GM19035 (cell line): ENCODE results near the gene CDH13.

ENCODE experiments used
- ATAC-seq: cut with Tn5 transposase; IDR thresholded peaks from one replicate; pipeline ENCODE4 v1.9.1; 2021; ENCODE audit not compliant: unreplicated experiment

CDH13 gene

GRCh38 chr16:83211711-83212110 is 584.9 kb downstream of the CDH13 start:
- no peak for ATAC-seq

DNA sequence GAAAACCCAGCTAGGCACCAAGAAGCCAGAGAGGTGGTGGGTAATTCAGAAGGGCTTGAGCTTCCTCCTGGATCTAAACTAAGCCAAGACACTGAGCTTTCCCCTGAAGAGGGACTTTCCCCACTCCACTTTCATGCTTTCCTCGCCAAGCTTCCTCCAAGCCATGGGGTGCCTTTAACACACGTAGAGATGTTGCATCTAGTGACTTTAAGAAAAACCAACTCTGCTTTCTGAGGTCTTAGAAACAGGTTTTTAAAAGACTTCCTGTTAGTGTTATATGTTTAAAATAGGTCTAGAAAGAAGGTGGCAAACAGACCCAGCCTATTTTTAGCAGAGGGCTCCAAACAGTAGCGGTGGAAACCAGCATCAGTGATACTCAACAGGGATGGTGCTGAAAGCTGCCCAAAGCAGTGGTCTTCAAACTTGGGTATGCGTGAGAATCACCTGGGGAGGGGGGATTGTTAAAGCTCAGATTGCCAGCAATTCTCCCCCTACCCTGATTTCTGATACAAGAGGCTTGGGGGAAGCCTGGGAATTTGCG is 585.6 kb downstream of the CDH13 start:
- no peak for ATAC-seq

DNA sequence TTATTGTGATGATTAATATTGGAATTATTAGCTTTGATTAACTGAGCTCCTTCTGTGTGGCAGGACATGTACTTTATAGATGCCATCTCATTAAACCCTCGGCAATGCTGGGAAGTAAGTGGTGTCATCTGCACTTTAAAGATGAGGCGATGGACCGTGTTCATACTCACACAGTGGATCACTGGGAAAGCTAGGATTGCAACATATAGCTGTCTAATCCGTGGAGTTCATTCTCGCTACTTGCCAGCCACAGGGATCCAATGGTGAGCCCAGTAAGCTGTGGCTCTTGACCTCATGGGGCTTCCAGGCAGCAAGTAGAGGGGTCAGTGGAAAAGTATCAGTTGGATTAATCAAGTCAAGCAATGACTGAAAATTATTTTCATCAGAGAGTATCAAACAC is 587.9 kb downstream of the CDH13 start:
- no peak for ATAC-seq

DNA sequence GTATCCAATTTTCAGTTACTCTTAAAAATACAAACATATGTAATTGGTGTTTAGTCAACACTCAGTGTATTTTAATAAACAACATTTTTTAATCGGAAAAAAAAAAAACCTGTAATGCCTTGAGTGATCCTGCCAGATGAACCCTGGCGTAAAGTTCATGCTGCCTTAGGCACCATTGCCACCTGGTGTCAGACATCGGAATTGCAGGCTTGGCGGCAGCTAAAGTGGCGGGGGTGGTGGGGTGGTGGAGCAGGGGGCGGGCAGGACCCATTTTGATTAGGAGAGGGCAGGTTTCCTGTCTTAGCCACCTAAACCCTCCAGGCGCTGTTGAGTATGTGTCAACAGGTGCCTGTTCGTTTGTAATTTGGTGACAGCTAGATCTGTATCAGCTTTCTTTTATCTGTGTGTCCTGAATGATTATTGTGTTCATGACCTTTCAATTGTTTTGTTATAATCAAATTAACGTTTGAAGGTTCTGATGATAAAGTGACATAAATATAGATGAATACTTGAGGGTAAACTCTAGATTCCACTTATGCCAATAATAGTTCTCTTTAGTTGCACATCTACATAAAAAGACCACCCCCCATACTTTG is 588.7 kb downstream of the CDH13 start:
- no peak for ATAC-seq

DNA sequence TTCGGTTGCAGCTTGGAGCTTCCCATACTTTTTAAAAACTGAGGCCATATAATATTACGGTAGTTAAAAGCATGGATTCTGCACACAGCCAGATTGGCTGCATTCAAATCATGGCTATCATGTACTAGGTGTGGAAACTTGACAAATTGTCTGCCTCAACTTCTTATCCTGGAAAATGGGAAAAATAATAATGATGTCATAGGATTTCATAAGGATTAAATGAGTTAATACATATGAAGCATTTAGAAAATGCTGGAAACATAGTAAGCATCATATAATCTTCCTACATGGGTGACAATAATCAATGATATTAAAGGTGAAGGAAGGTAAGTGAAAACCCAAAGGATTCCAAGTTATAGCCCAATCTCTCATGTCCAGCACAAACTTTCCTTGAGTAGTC is 592.5 kb downstream of the CDH13 start:
- ATAC-seq: no peak

GRCh38 chr16:83220066-83220465 is 593.3 kb downstream of the CDH13 start:
- no peak for ATAC-seq

- ATAC-seq: no peak
Measured at GRCh38 chr16:83224642-83225041, 597.9 kb downstream of the CDH13 start.

DNA sequence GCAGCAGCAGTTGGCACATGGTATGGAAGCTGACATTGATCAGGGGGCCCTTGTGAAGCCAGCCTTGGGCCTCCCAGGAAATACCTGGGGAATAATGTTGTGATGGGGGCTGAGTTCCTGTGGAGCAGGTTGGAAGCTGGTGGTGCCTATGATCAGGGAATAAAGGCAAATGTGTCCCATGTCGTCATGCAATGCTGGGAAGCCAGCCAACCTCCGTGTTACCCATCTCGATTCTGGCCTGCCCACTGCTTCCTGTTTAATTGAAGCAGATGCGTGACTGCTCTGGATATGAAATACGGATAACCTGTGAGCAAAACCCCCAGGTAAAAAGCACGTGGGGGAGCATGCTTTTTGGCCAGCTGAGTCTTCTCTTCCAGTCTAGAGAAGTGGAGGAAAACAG is 600.6 kb downstream of the CDH13 start:
- ATAC-seq: no peak

DNA sequence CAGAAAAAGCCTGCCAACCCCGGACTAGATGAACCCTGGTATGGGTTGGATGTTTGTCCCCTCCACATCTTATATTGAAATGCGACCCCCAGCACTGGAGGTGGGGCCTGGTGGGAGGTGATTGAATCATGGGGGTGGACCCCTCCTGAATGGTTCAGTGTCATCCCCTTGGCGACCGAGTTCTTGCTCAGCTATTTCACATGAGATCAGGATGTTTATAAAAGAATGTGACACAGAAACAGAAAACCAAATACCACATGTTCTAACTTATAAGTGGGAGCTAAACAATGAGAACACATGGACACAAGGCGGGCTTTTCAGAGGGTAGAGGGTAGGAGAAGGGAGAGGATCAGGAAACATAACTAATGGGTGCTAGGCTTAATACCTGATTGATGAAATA is 605.0 kb downstream of the CDH13 start:
- no peak for ATAC-seq

DNA sequence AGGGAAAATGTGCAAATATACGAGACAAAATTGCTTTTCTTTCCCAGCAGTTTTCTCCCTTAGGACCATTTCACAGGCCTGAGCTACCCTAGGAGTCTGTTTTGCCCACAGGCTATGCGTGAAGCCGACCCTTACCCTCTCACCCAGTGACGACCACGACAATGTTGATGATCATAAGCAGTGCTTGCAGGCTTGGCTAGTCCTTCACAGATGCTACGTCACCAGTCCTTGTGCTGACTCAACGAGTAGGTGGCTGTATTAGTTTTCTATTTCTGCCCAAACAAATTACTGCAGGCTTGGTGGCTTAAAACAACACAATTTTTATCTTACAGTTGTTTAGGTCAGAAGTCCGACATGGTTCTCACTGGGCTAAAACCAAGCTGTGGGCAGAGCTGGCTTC is 606.4 kb downstream of the CDH13 start:
- ATAC-seq: no peak

DNA sequence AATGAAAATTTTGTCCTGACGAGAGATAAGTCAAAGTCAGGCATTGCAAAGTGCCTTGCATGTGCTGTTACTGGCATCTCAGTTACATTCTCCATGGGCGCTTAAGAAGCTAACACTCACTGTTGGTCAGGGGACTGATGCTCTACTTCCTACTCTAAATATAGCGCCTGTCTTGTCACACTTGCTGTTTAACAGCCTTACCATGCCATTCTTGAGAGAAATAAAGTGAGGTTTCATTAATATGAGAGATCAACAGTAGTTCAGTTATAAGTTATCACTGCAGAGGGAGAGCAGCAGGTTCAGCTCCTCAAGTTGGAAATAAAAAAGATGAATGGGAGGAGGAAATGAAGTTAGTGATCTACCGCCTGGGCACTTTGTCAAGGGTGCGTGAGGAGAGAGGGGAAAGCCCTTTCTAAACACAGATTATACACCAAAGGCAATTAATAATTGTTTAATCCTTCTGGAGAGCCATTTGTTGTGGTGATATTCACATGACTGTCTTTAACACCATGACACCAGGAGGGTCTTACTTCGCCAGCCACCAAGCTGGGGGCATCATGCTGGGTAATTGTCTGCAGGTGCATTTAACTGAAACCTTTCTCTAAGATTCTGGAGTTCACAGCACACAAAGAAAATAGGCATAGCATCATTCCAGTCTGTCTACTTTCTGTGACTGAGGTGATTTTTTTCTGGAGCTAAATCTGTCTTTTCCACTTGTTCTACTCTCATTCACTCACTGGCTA is 612.4 kb downstream of the CDH13 start:
- ATAC-seq: no peak

- no peak for ATAC-seq
Measured at GRCh38 chr16:83244057-83244456, 617.3 kb downstream of the CDH13 start.

- no peak for ATAC-seq
Measured at GRCh38 chr16:83245061-83245460, 618.3 kb downstream of the CDH13 start.

DNA sequence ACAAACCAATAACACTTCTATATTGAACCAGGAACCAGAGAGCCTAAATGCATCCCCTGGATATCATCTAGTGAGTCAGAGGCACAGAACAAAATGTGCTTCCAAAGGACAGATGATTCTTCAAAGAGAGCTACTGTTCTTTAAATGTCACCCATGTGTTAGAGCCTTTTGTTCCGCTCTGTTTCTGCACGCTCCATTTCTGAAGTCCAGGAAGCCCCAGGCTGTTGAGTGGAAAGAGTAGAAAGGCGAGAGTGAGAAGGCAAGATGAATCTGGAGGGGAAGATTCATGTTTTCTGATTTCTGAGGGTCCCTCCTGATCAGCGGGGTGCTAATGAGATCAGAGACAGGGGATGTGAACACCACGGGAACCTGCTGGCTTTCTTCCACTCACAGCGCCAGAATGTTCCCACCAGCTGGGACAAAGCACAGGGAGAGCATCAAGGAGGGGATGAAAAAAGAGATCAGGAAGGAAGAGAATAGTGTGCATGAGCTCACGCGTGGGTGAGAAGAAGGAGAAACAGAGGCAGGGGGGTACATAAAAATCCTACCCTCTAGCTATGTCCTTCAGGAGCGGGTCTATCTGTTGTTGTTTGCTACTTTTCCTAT is 621.1 kb downstream of the CDH13 start:
- no peak for ATAC-seq

DNA sequence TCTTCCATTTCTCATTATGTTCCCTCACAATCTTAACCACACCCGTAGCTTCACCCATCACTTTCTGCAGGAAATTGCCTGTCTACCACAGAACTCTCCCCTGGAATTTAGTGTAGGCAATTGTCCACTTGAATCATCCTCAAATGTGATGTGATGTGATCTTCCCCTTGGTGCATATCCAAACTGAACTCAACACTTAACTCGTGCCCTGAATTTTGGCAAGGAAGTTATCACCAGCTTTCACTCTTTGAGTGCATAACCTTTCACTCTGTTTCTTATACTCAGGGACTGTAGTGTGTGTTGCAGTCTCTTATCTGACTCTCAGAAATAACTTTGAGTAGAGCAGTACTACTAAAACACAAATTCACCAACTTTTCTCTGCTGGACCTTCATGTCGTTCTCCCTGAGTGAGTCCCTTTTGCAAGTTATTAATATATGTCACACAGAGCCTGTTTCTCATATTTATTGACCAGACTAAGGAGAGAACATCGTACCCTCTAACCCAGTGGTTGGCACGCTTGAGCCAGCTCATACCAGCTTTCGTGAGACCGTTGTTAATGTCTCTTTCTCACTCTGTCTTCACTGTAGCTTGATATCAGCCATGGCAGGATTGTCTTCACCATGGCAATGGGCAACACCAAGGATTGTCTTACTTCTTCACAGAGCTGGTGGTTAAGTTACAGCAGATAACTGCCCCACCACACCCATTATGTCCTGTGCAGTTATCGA is 622.1 kb downstream of the CDH13 start:
- ATAC-seq: no peak

DNA sequence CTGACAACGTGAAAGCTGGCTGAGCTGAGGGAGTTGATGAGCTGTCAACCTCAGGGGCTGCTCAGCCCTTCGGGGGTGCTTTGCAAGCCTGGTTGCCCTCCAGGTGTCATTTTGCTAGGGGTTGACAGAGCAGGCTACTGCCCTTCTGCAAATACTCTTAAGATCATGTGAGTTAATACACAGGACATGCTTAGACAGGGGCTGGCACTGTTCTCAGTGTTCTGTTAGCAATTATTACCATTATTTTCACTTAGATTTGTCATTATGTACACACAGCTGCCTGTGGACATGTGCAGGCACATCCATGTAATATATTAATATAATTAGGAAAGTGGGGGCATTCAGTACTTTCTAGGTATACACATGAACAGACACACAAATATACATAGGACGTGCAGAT is 626.8 kb downstream of the CDH13 start:
- ATAC-seq: no peak

DNA sequence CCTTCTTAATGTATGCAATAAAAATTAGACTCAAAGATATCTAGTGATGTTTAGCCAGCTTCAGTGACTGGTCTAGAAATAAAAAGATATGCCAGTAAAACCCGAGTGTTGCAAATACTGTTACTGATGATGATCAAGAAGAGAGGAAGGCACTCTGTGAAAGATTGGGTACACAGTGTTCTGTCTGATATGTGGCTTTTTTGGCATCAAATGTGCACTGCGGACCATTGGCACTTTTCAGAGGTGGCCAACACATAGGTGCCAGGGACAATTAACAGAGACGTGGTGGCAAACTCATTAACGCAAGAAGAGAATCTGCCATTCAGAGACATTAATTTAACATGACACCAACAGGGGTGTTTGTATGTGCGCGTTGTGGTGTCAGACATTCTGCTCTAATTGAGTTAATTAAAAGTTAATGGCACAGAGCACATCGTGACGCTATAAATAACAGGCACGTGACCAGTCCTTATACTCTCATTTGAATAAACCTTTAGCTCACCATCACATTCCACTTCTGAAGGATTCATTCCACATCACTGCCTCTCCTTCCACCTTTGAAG is 631.7 kb downstream of the CDH13 start:
- no peak for ATAC-seq

- ATAC-seq: no peak
Measured at GRCh38 chr16:83266848-83267553, 640.2 kb downstream of the CDH13 start.

DNA sequence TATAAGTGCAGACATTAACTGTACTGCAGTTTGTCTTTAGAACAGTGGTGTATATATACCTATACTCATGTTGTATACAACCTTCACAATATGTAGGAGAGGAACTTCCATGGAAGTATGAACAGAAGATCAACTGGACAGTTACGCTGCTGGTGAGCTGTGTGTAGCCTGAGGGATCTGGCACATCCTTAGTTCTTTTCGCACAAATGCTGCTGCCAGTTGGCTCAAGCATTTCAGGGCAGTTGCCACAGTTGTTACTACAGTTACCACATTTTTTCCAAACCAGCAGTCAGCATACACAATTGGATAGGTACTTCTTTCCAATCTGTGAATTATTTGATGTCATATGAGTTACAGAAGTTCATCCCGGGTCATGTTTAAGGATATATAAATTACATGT is 641.4 kb downstream of the CDH13 start:
- ATAC-seq: no peak

DNA sequence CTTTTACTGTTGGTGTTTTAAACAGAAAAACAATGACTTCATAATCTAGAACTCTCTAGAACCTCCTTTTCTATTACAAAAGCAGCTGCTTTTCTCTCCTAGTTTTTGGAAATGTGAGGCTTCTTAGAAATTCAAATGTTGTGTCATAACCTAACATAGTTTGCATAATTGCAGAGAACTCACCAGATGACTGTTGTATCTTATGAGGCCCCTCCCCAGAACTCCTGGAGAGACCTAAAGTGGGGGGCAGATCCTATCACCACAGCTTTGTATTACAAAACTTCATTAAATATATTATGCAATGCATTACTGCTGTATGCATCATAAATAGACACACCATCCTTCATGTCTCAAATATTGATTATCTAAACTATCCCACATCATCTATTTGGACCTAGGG is 642.3 kb downstream of the CDH13 start:
- no peak for ATAC-seq

DNA sequence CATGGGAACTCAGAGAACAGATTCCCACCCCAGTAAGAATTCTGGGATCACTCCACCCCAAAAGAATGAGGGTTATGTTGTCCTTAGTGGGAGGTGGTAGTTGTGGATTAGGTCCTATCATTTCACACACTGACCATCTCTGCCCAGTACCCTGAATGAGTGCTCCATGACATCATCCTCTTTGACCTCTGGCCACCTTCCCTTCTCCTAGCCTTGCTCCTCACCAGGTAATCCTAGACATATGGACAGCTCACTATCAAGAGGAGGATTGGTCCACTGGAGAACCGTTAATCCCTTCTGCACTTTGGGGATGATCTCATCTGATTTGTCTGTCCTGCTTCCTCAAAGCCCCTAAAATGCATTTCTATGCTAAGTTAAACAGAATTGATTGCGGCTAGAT is 642.8 kb downstream of the CDH13 start:
- no peak for ATAC-seq
